H1 (cell line): ENCODE results near the gene PRICKLE3. TPM values are rescaled to one million over a fixed set of nuclear protein-coding genes. Genes with fewer than 3 reads are reported as not detected.

Source experiments
- CTCF ChIA-PET: fragments of 300-600 bp; sonication (Branson Sonifier 250); formaldehyde crosslinking; loops from one replicate; lab custom pipeline; 2021; ENCODE audit not compliant: partially characterized antibody; lab: Charles Lee
- POLR2A ChIA-PET: fragments of 300-600 bp; sonication (Branson Sonifier 250); formaldehyde crosslinking; loops from one replicate; lab custom pipeline; 2021; ENCODE audit warnings: inconsistent platforms; ENCODE audit not compliant: partially characterized antibody; lab: Charles Lee
- DNase-seq, 2 experiments: peaks; one replicate each; pipeline versions ENCODE4 v3.0.0 to v3.0.0-alpha.2; 2010 to 2022; ENCODE audit warnings: low spot score in 2 of 2, low read depth in 1 of 2, mixed read lengths in 1 of 2
- FAIRE-seq: peaks from 2 replicates; lab custom pipeline; 2011; peaks lifted over from hg19 to GRCh38; lab: Jason Lieb, UNC
- H2AFZ ChIP-seq: 2 replicates; pipeline ENCODE4 v1.8.1; 2012; ENCODE audit warnings: low read length, inconsistent platforms
- H2AK5ac ChIP-seq: 2 replicates; pipeline ENCODE4 v1.6.1; 2013; ENCODE audit warnings: low read depth, low read length
- H2BK120ac ChIP-seq: replicated peaks from 2 replicates; pipeline ENCODE3; 2013; ENCODE audit warnings: low read depth, low read length, inconsistent platforms
- H2BK12ac ChIP-seq: 2 replicates; pipeline ENCODE4 v1.6.1; 2013; ENCODE audit warnings: low read depth, low read length
- H2BK15ac ChIP-seq: 2 replicates; pipeline ENCODE4 v1.6.1; 2013; ENCODE audit warnings: low read length
- H2BK20ac ChIP-seq: 2 replicates; pipeline ENCODE4 v1.6.1; 2013; ENCODE audit warnings: low read length
- H2BK5ac ChIP-seq: 2 replicates; pipeline ENCODE4 v1.6.1; 2013; ENCODE audit warnings: low read depth, low read length
- H3K14ac ChIP-seq: 2 replicates; pipeline ENCODE4 v1.6.1; 2013; ENCODE audit warnings: inconsistent platforms; ENCODE audit not compliant: insufficient read length
- H3K18ac ChIP-seq: 2 replicates; pipeline ENCODE4 v1.6.1; 2013; ENCODE audit warnings: low read length; ENCODE audit errors: extremely low read depth
- H3K23ac ChIP-seq: 2 replicates; pipeline ENCODE4 v1.6.1; 2013; ENCODE audit warnings: inconsistent platforms; ENCODE audit not compliant: insufficient read length
- H3K23me2 ChIP-seq: 2 replicates; pipeline ENCODE4 v1.6.1; 2013; ENCODE audit warnings: low read depth, low read length
- H3K27ac ChIP-seq: 2 replicates; pipeline ENCODE4 v1.6.1; 2011; ENCODE audit warnings: low read depth, low read length, inconsistent platforms
- H3K27me3 ChIP-seq, 4 experiments: replicated peaks in 1 of 4; 1 replicate in 1 of 4; 2 replicates in 3 of 4; pipeline versions ENCODE4 v1.6.1 to v1.8.1; 2011 to 2013; ENCODE audit warnings: low read length in 3 of 4, mild to moderate bottlenecking in 3 of 4, inconsistent platforms in 2 of 4, mixed read lengths in 2 of 4, moderate library complexity in 1 of 4; ENCODE audit not compliant: control insufficient read depth in 3 of 4, insufficient read depth in 3 of 4; ENCODE audit errors: extremely low read depth in 1 of 4
- H3K36me3 ChIP-seq, 4 experiments: 2 replicates each; pipeline versions ENCODE4 v1.6.1 to v1.8.1; 2011 to 2013; ENCODE audit warnings: mild to moderate bottlenecking in 4 of 4, low read length in 3 of 4, moderate library complexity in 2 of 4, control low read depth in 1 of 4, inconsistent platforms in 1 of 4; ENCODE audit not compliant: insufficient read depth in 4 of 4, control insufficient read depth in 2 of 4
- H3K4ac ChIP-seq: replicated peaks from 2 replicates; pipeline ENCODE3; 2013; ENCODE audit warnings: low read length, low read depth, mixed read lengths, inconsistent platforms; ENCODE audit not compliant: insufficient read length
- H3K4me1 ChIP-seq, 4 experiments: replicated peaks in 1 of 4; 1 replicate in 1 of 4; 2 replicates in 3 of 4; pipeline versions ENCODE4 v1.6.1 to v1.8.1; 2011 to 2013; ENCODE audit warnings: low read length in 3 of 4, inconsistent platforms in 2 of 4, mixed read lengths in 1 of 4; ENCODE audit not compliant: insufficient read depth in 4 of 4, control insufficient read depth in 3 of 4
- H3K4me2 ChIP-seq, 2 experiments: 2 replicates each; pipeline versions ENCODE4 v1.6.1 to v1.8.1; 2011 to 2013; ENCODE audit warnings: low read depth in 2 of 2, low read length in 2 of 2, control low read depth in 1 of 2, inconsistent platforms in 1 of 2, mild to moderate bottlenecking in 1 of 2; ENCODE audit not compliant: insufficient read depth in 1 of 2
- H3K4me3 ChIP-seq, 4 experiments: fragments of 200-600, 300-600 bp in 1 of 4; sonication (generic), shearing (Covaris generic), sonication (Bioruptor Twin) in 1 of 4; 2 replicates each; pipeline versions ENCODE4 v1.5.1 to v1.8.1; 2011 to 2016; ENCODE audit warnings: low read length in 4 of 4, low read depth in 3 of 4, control low read depth in 2 of 4, inconsistent platforms in 2 of 4, mild to moderate bottlenecking in 2 of 4, mixed read lengths in 1 of 4, moderate library complexity in 1 of 4; ENCODE audit not compliant: insufficient read depth in 2 of 4; ENCODE audit errors: extremely low read depth in 1 of 4
- H3K56ac ChIP-seq: replicated peaks from 2 replicates; pipeline ENCODE3; 2013; ENCODE audit warnings: low read depth, mild to moderate bottlenecking, mixed read lengths, low read length, inconsistent platforms; ENCODE audit not compliant: insufficient read length
- H3K79me1 ChIP-seq: 2 replicates; pipeline ENCODE4 v1.6.1; 2013; ENCODE audit warnings: low read depth, low read length, control low read depth
- H3K79me2 ChIP-seq, 2 experiments: 2 replicates each; pipeline versions ENCODE4 v1.6.1 to v1.8.1; 2012 to 2013; ENCODE audit warnings: low read length in 2 of 2, mild to moderate bottlenecking in 2 of 2, inconsistent platforms in 1 of 2; ENCODE audit not compliant: insufficient read depth in 2 of 2, control insufficient read depth in 1 of 2
- H3K9ac ChIP-seq, 4 experiments: replicated peaks in 1 of 4; 1 replicate in 1 of 4; 2 replicates in 3 of 4; pipeline versions ENCODE4 v1.6.1 to v1.8.1; 2011 to 2013; ENCODE audit warnings: low read depth in 3 of 4, low read length in 3 of 4, control low read depth in 2 of 4, mild to moderate bottlenecking in 2 of 4, moderate library complexity in 2 of 4, inconsistent platforms in 1 of 4; ENCODE audit errors: extremely low read depth in 1 of 4
- H3K9me3 ChIP-seq, 2 experiments: 2 replicates each; pipeline versions ENCODE4 v1.6.1 to v1.8.1; 2012 to 2013; ENCODE audit warnings: mild to moderate bottlenecking in 2 of 2, moderate library complexity in 2 of 2, control low read depth in 1 of 2, inconsistent platforms in 1 of 2, low read depth in 1 of 2, low read length in 1 of 2, mixed read lengths in 1 of 2; ENCODE audit not compliant: insufficient read depth in 2 of 2
- H4K20me1 ChIP-seq, 2 experiments: replicated peaks in 1 of 2; 2 replicates each; pipeline versions ENCODE3 to v1.8.1; 2011 to 2013; ENCODE audit warnings: inconsistent platforms in 2 of 2, low read length in 2 of 2, mild to moderate bottlenecking in 1 of 2; ENCODE audit not compliant: insufficient read depth in 2 of 2, control insufficient read depth in 1 of 2
- H4K5ac ChIP-seq: 2 replicates; pipeline ENCODE4 v1.6.1; 2013; ENCODE audit warnings: low read length, low read depth, mixed read lengths, inconsistent platforms; ENCODE audit not compliant: insufficient read length
- H4K8ac ChIP-seq: 2 replicates; pipeline ENCODE4 v1.8.0; 2013; ENCODE audit warnings: mild to moderate bottlenecking, moderate library complexity, low read length, inconsistent platforms; ENCODE audit not compliant: insufficient read depth; ENCODE audit errors: extremely low read depth
- H4K91ac ChIP-seq: replicated peaks from 2 replicates; pipeline ENCODE3; 2013; ENCODE audit warnings: low read length, mixed read lengths, inconsistent platforms; ENCODE audit not compliant: insufficient read length
- BRCA1 ChIP-seq: IDR thresholded peaks from 2 replicates; pipeline ENCODE4 v1.6.1; 2012; ENCODE audit warnings: low read depth, low read length, improper control_type of control experiment
- SP2 ChIP-seq: IDR thresholded peaks from 2 replicates; pipeline ENCODE4 v1.6.1; 2012; ENCODE audit warnings: mild to moderate bottlenecking, low read length, inconsistent platforms
- WGBS, 2 experiments: shearing (Covaris generic) in 1 of 2; methylation state at CpG; one replicate each; pipeline versions ENCODE4 v1.1.6 to v1.1.7; 2013 to 2015; ENCODE audit warnings: low lambda C conversion rate in 2 of 2, mixed read lengths in 2 of 2, inconsistent platforms in 1 of 2, low coverage in 1 of 2, missing lambda C conversion rate in 1 of 2; ENCODE audit not compliant: insufficient replicate concordance in 2 of 2, insufficient coverage in 1 of 2, insufficient read length in 1 of 2; ENCODE audit errors: extremely low coverage in 1 of 2, missing lambda C conversion rate in 1 of 2; 5-methylcytosine and 5-hydroxymethylcytosine counted together
- polyA plus RNA-seq, 7 experiments: library from polyadenylated mRNA; depleted of rRNA in 3 of 7; stranded (reverse) in 5 of 7; unstranded in 2 of 7; fragments of >200 nt in 5 of 7; fragments of 200-250 nt in 2 of 7; gene quantifications; 1 replicate in 5 of 7; 2 replicates in 1 of 7; 4 replicates in 1 of 7; pipeline versions ENCODE4 v1.2.1 to v1.2.3, GENCODE V29; 2011 to 2013; ENCODE audit warnings: missing spikeins in 2 of 7, mixed read lengths in 2 of 7
- total RNA-seq: library from RNA; stranded (reverse); fragmentation: NEBNext Ultra II Directional; extraction: Animal tissue kit (Norgen Biotek cat#: 25700); gene quantifications from 2 replicates; pipeline ENCODE4 v1.2.1, GENCODE V29; 2021

Gene PRICKLE3
- total and polyA plus RNA-seq, 2 of the 8 experiments (the other 6 are each of a cell fraction or from before 2014, with no cell fraction given), result 9.1 to 10.6 TPM

- Histone ChIP-seq H2BK5ac (no peak overlapping the region), H4K5ac (no peak overlapping the region), H3K27ac (no peak overlapping the region), H3K4me1 (no peaks in the 10 kb centered on the region), H3K79me2 (no peaks in the 10 kb centered on the region), H3K79me1 (no peaks in the 10 kb centered on the region), H2AFZ (no peak overlapping the region), H3K23ac (no peak overlapping the region), H3K23me2 (no peaks in the 10 kb centered on the region), H2AK5ac (no peak overlapping the region), H3K9me3 (no peaks in the 10 kb centered on the region), H3K36me3 (no peaks in the 10 kb centered on the region), H3K9ac (no peak overlapping the region), H2BK120ac (no peak overlapping the region), H3K56ac (no peak overlapping the region), H3K4ac (no peak overlapping the region), H3K18ac (no peak overlapping the region), H3K4me2 (no peak overlapping the region), H4K8ac (no peak overlapping the region), H4K91ac (no peak overlapping the region), H3K4me3 (no peak overlapping the region), H4K20me1 (no peaks in the 10 kb centered on the region), H3K14ac (no peak overlapping the region), H3K27me3 (no peaks in the 10 kb centered on the region), H2BK20ac (no peak overlapping the region), H2BK12ac (no peak overlapping the region), H2BK15ac (no peak overlapping the region)
- CTCF ChIA-PET, result interaction anchor here (0.6 kb wide), 1 partner anchor 191 kb away, joined by 3 read pairs; no protein-coding TSS in a partner anchor
- DNase-seq (no peak), FAIRE-seq (no peak)
- TF ChIP-seq SP2 (no peak), BRCA1 (no peak)
- no CpG with 5 or more reads among the region's 1 CpG for WGBS, 2 experiments
- POLR2A ChIA-PET, result no interaction called here
Measured at GRCh38 chrX:49137492-49137891, 48.7 kb downstream of the PRICKLE3 start.
